HepG2 (cell line): Measurements from ENCODE around the gene GFER. TPM values are rescaled to one million over a fixed set of nuclear protein-coding genes. Genes with fewer than 3 reads are reported as not detected.
A peak's percentile ranks its signal among the peaks of the same experiment; 100 is the strongest.

Experiments used
- ATM ChIP-seq: fragments of 450-650 bp; IDR thresholded peaks from 2 replicates; pipeline ENCODE4 v1.7.1; 2017; ENCODE audit warnings: mild to moderate bottlenecking, borderline replicate concordance
- BHLHE40 ChIP-seq: IDR thresholded peaks from 2 replicates; pipeline ENCODE4 v1.6.1; 2011; ENCODE audit warnings: low read length, improper control_type of control experiment
- CENPX ChIP-seq: sonication (generic); formaldehyde crosslinking; IDR thresholded peaks from 2 replicates; pipeline ENCODE4 v1.9.0; 2021; ENCODE audit warnings: mild to moderate bottlenecking, missing genetic modification reagents, moderate library complexity
- DNMT3B ChIP-seq: conservative IDR thresholded peaks from 2 replicates; pipeline ENCODE4 v1.6.1; 2016; ENCODE audit warnings: missing biosample characterization, control low read depth
- FOSL2 ChIP-seq: sonication (generic); formaldehyde crosslinking; IDR thresholded peaks from 2 replicates; pipeline ENCODE4 v1.4.0; 2020; ENCODE audit warnings: missing genetic modification reagents
- FOXP1 ChIP-seq, 2 experiments: fragments of 450-650 bp in 1 of 2; IDR thresholded peaks; 2 replicates each; pipeline ENCODE4 v1.6.1; 2017 to 2018; ENCODE audit warnings: antibody characterized with exemption in 1 of 2
- HMG20B ChIP-seq: conservative IDR thresholded peaks from 2 replicates; pipeline ENCODE4 v1.6.1; 2016; ENCODE audit warnings: missing genetic modification reagents, missing compliant biosample characterization
- HOXA7 ChIP-seq: sonication (generic); formaldehyde crosslinking; IDR thresholded peaks from 2 replicates; pipeline ENCODE4 v1.8.1; 2022; ENCODE audit warnings: mild to moderate bottlenecking, missing genetic modification reagents, moderate library complexity
- IRF1 ChIP-seq: sonication (generic); formaldehyde crosslinking; IDR thresholded peaks from 2 replicates; pipeline ENCODE4 v1.4.0; 2020; ENCODE audit warnings: low read depth, mild to moderate bottlenecking, missing genetic modification reagents
- MAFG ChIP-seq: sonication (generic); formaldehyde crosslinking; IDR thresholded peaks from 2 replicates; pipeline ENCODE4 v1.5.1; 2020; ENCODE audit warnings: mild to moderate bottlenecking, missing genetic modification reagents
- MYNN ChIP-seq: sonication (generic); formaldehyde crosslinking; IDR thresholded peaks from 2 replicates; pipeline ENCODE4 v1.4.0; 2020; ENCODE audit warnings: mild to moderate bottlenecking, low read depth, missing genetic modification reagents
- RAD51 ChIP-seq: fragments of 450-650 bp; IDR thresholded peaks from 2 replicates; pipeline ENCODE4 v1.6.1; 2016; ENCODE audit warnings: borderline replicate concordance
- RCOR2 ChIP-seq: IDR thresholded peaks from 2 replicates; pipeline ENCODE4 v1.6.1; 2016; ENCODE audit warnings: missing biosample characterization, missing genetic modification reagents
- RFX3 ChIP-seq: IDR thresholded peaks from 2 replicates; pipeline ENCODE4 v1.6.1; 2016; ENCODE audit warnings: missing biosample characterization, missing genetic modification reagents
- SETDB1 ChIP-seq: sonication (generic); formaldehyde crosslinking; IDR thresholded peaks from 2 replicates; pipeline ENCODE4 v1.5.1; 2020; ENCODE audit warnings: missing genetic modification reagents, mild to moderate bottlenecking, borderline replicate concordance
- TCF12 ChIP-seq, 2 experiments: fragments of 450-650 bp in 1 of 2; sonication (generic) in 1 of 2; formaldehyde crosslinking in 1 of 2; IDR thresholded peaks; 2 replicates each; pipeline versions ENCODE4 v1.6.1 to v1.8.0; 2017 to 2022; ENCODE audit warnings: antibody characterized with exemption in 1 of 2, mild to moderate bottlenecking in 1 of 2, missing genetic modification reagents in 1 of 2, moderate library complexity in 1 of 2
- TEAD3 ChIP-seq: optimal IDR thresholded peaks from 2 replicates; pipeline ENCODE3; 2016; ENCODE audit warnings: borderline replicate concordance
- TFDP1 ChIP-seq: IDR thresholded peaks from 2 replicates; pipeline ENCODE4 v1.6.1; 2016; ENCODE audit warnings: missing compliant biosample characterization, missing genetic modification reagents, borderline replicate concordance
- ZNF264 ChIP-seq: sonication (generic); formaldehyde crosslinking; IDR thresholded peaks from 2 replicates; pipeline ENCODE4 v1.4.0; 2020; ENCODE audit warnings: missing genetic modification reagents
- ZNF281 ChIP-seq: sonication (generic); formaldehyde crosslinking; IDR thresholded peaks from 2 replicates; pipeline ENCODE4 v1.4.0; 2020; ENCODE audit warnings: missing genetic modification reagents, borderline replicate concordance
- ZNF3 ChIP-seq: IDR thresholded peaks from 2 replicates; pipeline ENCODE4 v1.7.0; 2017; ENCODE audit warnings: inconsistent platforms
- ZNF672 ChIP-seq: sonication (generic); formaldehyde crosslinking; IDR thresholded peaks from 2 replicates; pipeline ENCODE4 v1.8.1; 2022; ENCODE audit warnings: missing genetic modification reagents
- polyA plus RNA-seq, 8 experiments: library from polyadenylated mRNA; depleted of rRNA in 3 of 8; stranded (reverse) in 7 of 8; unstranded in 1 of 8; fragments of >200 nt; fragmentation: Illumina TruSeq in 4 of 8; extraction: Trizol in 4 of 8; gene quantifications; 2 replicates each; pipeline versions ENCODE4 v1.2.1 to v1.2.3, GENCODE V29; 2011 to 2016; ENCODE audit warnings: low read depth in 4 of 8, missing spikeins in 1 of 8, mixed read lengths in 1 of 8; ENCODE audit not compliant: insufficient read depth in 1 of 8
- total RNA-seq, 5 experiments: library from RNA; depleted of rRNA; stranded (reverse); fragments of >200 nt; fragmentation: Illumina TruSeq; extraction: Trizol; gene quantifications; 2 replicates each; pipeline ENCODE4 v1.2.3, GENCODE V29; 2016; ENCODE audit warnings: low read depth in 1 of 5

The GFER gene
- total and polyA plus RNA-seq, 2 of the 13 experiments (the other 11 are each of a cell fraction or from before 2014, with no cell fraction given): 28.6 to 71.7 TPM

GRCh38 chr16:2035431-2036199, 51.6 kb downstream of the GFER start (continued):
- TF ChIP-seq TFDP1 (CRISPR knock-in tag) (peak; percentile 38; the same call in 1 of the 2 replicates), RCOR2 (CRISPR knock-in tag) (peak; percentile 61; the same call in 1 of the 2 replicates), SETDB1 (no peak), FOXP1 (IDR thresholded peaks at IDR 0.05) (no peak), FOXP1 (CRISPR knock-in tag; IDR thresholded peaks at IDR 0.05) (peak; percentile 50; the same call in 1 of the 2 replicates), ZNF264 (CRISPR knock-in tag) (0 out of 2 replicates have a peak, but pooled peaks have one; percentile 63), TCF12 (IDR thresholded peaks at IDR 0.05) (no peak), TCF12 (CRISPR knock-in tag; IDR thresholded peaks at IDR 0.05) (no peak), TEAD3 (CRISPR knock-in tag) (peak; percentile 99), FOSL2 (CRISPR knock-in tag) (peak; percentile 50; the same call in 1 of the 2 replicates), MYNN (peak; percentile 78; the same call in 1 of the 2 replicates), DNMT3B (CRISPR knock-in tag) (0 out of 2 replicates have a peak, but pooled peaks have one; percentile 58), BHLHE40 (no peak), MAFG (CRISPR knock-in tag) (no peak), CENPX (CRISPR knock-in tag) (no peak), ATM (no peak), ZNF672 (CRISPR knock-in tag) (no peak), RAD51 (no peak), IRF1 (CRISPR knock-in tag) (no peak), ZNF3 (CRISPR knock-in tag) (no peak; the same call in 1 of the 2 replicates), HMG20B (CRISPR knock-in tag) (peak; percentile 80), RFX3 (CRISPR knock-in tag) (0 out of 2 replicates have a peak, but pooled peaks have one; percentile 37), HOXA7 (CRISPR knock-in tag) (no peak), ZNF281 (CRISPR knock-in tag) (peak; percentile 85)
